T-helper 2 cell treated with Interferon-gamma antibody and Interleukin-4, amounts not matched to agents 100 ng/mL and 5 ng/mL, for 36 hours (primary cell): Measurements from ENCODE around the gene STK24. TPM values are rescaled to one million over a fixed set of nuclear protein-coding genes. Genes with fewer than 3 reads are reported as not detected.

Experiments used
- intact Hi-C: fragments of 100-400 bp; cut with micrococcal nuclease; formaldehyde crosslinking; loops from one replicate; pipeline ENCODE4 v1.15.1; 2023
- total RNA-seq: library from RNA; stranded (reverse); gene quantifications from 2 replicates; pipeline ENCODE4 v1.2.3, GENCODE V29; 2022

The STK24 gene
- total RNA-seq, 1 donor from 2014 or later = 139 TPM

DNA sequence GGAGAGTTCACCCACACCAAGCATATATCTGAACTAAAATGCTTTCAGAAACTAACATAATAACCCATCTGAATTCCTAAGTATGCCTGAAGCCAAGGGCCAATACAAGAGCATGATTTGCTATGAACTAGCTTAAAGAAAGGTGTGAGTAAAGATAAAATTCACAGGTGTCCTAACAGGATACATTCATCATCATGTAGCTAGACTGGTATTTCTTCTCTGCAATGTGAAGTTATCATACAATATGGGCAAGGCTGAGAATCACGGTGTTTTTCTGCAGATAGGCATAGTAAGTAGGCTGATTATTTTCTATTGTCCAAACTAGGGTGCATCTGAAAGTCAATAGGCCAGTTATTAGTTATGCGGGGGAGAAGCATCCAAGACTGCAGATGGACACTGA lies 63.1 kb downstream of the STK24 start:
- intact Hi-C loops = no loop called here

DNA sequence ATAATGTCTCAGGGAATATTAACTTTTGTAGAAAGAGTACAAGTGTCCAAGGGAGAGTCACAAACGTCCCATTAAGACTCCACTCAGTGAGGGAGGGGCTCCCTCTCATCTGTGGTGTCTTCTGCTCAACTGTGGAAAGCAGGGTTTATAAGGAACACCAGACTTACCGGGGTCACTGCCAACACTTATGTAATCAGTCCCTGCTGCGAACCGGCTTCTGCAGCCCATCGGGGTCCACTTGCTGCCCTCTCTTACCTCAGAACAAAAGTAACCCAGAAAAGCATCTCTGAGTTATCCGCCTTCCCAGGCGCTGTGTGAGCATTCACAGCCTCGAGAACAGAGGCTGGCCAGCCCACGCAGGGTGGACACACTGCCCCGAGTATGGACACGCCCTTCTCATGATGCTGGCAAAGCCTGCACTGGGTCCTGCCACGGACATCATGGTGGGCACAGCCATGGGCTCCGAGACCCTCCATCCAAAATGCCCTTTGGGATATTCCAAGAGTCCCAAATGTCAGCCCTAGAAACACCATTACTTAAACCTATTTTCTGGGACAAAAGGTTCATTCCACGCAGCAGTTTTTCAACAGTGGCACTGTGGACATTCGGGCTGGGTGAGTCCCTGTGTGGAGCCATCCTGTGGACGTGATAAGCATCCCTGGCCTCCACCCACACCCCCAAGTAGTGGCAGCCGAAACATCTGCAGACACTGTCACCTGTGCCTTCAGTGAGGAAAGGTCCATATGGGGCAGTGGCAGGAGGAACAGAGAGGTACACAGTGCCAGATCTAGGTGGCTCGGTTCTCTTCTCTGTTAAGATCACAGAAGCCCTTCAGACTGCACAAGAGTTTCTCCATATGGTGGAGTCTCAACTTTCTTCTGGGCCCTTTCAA lies 63.9 kb downstream of the STK24 start:
- intact Hi-C loops = no loop called here

DNA sequence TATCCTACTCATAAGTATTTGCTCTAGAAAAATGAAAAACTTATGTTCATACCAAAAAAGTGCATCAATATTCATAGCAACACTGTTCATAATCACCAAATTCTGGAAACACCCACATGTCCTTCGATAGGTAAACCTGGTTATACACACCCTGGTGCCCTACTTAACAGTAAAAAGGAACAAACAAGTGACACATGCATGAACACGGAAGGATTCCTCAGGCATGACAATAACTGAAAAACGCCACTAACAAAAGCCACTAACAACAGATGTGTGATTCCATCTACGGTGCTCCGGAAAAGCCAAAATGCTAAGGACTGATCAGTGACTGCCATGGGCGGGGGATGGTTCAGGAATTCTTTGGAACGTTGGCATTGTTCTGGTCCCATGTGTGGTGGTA lies 65.5 kb downstream of the STK24 start:
- intact Hi-C loops = no loop called here

DNA sequence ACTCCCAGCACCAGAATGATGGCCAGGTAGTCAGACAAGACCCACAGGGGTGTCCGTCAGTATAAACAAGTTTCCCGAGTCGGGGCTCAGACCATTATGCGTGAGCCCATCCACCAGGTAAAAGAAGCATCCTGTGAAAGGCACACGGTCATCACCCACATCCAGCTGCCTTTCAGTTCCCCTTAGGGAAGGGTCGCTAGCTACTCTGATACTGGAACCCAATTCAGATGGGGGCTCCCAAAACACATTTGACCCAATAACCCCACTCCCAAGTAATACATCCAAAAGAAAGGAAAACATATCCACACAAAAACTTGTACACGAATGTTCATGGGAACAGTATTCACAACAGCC lies 66.8 kb downstream of the STK24 start:
- intact Hi-C loops = no loop called here

DNA sequence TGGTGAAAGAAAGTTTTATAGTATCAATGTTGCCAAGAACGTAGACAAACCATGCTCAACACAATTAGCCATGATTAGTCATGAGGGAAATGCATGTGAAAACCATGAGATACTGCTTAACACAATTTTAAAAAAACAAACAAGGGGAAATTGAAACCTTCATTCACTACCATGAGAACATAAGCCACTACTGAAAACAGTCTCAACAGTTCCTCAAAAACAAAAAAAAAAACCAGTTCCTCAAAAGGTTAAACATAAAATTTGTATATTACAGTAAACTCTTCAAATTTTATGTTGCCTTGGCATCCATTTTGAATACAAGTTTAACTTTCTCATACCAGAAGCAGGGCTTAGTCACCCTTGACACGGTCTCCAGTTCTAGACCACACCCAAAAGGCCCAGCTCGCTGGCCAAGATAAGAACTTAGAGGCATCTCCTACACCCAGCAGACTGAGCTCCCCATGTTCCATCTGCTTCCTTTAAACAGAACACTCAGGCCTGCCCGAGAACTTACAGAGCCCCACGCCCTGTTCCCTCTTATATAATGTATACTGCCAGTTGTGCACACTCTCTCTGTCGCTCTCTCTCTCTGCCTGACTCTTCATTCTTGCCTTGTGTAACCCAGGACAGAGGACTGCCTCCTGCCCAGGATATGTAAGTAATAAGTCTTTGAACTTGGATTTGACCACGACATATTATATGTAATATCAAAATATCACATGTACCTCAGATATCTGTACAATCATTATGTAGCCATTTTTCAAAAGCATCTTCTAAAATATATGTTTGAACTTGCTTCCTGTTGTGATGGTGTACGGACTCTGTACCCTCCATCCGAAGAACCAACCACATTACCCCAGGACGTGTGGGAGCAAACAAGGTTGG lies 67.4 kb downstream of the STK24 start:
- intact Hi-C loops = loop anchor here (1.0 to 2.0 kb wide), 2 partner anchors 33 to 67 kb away; partner anchors contain the start of gene STK24

DNA sequence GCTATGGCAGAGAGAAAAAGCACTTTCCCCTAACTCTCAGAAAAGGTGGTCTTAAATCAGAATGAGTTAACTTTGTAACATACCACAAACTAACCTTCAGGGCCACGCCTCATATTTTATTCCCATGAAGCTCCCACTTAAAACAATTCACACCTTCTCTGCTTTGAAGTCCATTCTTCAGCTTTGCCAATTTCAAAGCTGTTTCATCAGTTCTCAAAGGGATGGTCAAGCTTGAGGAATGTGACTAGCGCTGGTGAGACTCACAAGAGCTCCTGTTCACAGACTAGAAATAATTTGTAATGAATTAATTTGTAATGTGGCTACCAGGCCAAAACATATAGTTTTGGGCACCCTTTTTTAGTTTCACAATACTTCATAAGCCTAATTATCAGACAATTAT lies 68.2 kb downstream of the STK24 start:
- intact Hi-C loops = loop anchor here (1.0 to 2.0 kb wide), 2 partner anchors 32 to 68 kb away; partner anchors contain the start of gene STK24

DNA sequence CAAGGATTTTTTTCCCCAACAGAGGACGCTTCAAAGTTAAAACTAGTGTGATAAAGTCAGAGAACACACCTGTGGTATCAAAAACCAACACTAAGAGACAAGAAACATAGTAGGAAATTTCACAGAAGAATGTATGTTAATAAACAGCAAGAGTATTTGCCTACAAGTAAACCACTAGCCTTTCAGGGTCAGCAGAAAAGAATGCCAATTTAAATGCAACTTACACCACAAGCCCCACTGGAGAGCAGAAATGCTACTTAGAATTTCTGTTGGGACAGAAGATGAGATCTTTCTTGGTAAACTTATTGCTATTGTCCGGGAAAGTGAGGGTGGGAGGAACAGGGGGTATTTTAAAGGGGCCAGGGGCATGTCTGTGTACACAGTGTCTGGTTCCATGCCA lies 68.6 kb downstream of the STK24 start:
- intact Hi-C loops = loop anchor here (2.0 kb wide), 1 partner anchor 69 kb away; the partner anchor contains the start of gene STK24

DNA sequence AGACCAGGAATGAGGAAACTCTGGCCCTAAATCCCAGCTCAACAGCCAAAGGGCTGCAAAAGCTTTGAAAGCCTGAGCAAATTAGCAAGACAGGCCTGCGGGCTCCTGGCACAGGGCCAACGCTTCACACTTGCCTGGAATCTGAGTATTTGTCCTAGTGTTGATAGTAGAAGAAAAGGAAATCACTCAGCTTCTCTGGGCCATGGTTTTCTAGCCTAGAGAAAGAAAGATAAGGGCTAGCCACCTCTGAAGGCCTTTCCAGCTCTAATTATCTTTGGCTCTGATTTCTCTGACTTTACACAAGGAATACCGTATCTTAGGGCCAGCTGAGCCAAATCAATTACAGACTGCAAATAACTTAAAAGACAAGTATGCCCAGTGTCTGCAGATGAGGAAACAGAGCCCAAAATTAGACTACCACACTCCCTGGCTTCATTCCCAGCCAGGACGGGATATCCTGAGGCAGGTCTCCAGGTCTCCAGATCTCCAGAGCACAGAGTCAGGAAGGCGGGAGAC lies 69.6 kb downstream of the STK24 start:
- intact Hi-C loops = no loop called here

DNA sequence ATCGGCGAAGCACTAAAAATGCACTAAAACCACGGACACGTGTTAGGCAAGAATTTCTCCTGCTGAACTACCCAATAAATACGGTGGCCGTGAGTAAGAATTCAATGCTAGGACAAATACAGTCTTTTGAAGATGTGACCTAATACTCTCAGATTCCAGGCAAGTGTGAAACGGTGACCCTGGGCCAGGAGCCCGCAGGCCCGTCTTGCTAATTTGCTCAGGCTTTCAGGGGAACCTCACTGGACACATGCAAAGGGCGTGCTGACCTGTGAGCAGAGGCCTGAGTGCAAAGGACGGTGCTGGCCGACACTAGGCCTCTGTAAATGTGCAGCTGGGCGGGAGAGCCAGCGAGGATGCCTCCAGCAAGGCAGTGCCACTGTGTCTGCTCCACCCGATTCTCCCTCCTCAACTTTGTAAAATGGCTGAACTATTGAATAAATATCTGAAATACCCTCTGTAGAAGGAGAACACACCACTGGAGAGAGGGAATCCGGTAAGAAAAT lies 70.1 kb downstream of the STK24 start:
- intact Hi-C loops = no loop called here

DNA sequence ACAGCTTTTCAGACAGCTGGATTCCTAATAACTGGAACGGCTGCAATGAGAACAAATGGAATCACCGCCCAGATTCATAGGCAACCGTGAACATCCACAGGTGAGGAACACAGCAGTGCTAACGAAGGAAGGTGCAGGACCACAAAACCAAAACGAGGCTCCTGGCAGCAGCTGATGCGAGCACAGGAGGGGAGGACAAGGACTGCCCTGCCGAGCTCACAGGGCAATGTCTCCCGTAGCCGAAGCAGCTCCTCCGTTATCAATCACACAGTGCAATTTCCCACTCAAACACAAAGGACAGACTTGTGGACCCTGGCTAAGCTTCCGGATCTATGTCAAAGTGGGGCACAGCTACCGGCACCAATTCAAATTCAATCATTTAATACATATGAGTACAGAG lies 70.6 kb downstream of the STK24 start:
- intact Hi-C loops = no loop called here

DNA sequence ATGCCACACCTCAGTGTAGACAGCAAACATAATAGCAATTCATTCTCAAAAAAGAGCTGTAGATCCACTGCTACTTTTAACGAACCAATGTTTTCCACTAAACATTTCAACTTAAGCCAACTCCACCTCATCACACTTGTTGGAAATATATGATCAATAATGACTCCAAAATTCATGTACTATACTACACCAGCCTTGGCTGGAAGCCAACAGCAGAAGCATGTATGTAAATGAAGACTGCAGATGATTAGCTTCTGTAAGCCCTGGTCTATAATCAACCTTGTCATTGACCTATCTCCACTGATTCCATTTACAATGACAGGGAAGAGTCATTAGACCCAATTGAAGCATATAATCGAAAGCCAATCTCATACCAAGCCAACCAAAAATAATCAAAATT lies 71.7 kb downstream of the STK24 start:
- intact Hi-C loops = no loop called here

DNA sequence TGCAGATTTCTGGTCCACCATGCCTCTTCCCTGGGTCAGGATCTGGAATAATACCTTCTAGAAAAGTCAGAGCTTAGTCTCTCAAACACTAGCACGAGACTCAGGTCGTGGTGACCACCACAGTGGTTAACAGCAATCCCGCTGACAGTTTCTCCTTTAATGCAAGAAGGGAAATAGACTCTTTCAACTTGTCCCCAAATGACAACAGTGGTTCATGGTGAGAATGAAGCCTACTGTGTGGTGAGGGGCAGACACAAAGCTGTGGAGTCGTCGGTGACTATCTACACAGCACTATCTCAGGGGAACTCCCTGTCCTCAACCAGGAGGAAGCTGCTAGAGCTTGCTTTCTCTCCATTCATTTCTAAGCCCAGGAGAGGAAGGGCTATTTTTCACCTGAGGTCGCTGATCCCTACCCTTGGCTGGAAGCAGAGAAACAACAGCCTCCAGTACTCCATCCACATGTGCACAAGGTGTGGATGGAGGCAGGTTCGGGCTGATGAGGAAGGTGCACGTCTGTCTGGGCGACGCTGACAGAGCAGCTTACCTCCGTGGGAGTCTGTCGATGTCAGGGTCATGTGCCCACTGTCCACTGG lies 72.4 kb downstream of the STK24 start:
- intact Hi-C loops = no loop called here

DNA sequence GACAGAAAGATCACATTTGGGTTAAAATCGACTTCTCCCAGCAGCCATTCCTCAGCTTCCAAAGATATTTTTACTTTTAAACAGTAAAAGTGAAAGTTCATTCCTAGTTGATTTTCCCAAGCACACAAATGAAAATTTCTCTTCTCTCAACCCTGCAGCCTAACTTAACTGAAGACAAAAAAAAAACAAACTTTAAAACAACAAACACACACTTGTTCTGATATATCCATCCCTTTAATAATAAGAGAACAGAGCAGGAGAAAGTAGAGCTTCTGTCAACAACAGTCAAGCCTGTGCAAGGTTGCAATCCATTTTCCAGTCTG lies 72.9 kb downstream of the STK24 start:
- intact Hi-C loops = no loop called here

DNA sequence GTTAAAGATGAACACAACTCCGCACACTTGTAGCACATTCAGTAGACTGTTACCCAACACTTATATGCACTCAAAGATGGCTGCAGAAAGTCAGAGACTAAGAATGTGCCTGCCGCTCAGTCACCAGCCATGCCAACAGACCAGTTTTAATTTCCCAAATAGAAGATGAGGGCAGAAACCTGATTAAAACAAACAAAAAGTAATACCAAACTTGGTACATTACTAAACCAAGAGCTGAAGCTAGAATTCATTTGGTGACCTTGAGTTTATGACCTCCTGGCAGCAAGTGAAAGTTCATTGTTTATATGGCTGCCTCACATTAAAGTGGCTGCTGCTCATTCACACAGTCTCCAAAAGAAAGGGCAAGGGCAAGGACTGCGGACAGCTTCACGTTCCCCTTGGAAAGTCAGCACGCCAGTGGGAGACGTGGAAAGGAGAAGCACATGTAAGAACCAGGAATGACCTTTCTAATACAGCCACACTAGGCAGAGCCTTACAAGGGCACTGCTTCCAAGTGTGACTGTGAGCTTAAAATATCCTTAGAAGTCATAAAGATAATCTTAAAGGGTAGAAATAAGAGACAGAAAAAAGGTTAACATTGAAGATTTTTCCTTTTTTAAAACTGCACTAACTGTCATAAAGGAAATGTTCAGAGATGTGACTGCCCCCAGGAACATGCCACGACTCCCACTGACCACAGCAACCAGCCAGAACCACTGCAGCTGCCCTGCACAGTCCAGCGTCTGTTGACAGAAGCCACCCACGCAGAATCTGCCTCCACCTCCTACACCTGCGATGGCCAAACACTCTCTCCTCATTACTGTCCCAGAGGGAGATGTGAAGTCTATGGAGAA lies 73.5 kb downstream of the STK24 start:
- intact Hi-C loops = no loop called here

DNA sequence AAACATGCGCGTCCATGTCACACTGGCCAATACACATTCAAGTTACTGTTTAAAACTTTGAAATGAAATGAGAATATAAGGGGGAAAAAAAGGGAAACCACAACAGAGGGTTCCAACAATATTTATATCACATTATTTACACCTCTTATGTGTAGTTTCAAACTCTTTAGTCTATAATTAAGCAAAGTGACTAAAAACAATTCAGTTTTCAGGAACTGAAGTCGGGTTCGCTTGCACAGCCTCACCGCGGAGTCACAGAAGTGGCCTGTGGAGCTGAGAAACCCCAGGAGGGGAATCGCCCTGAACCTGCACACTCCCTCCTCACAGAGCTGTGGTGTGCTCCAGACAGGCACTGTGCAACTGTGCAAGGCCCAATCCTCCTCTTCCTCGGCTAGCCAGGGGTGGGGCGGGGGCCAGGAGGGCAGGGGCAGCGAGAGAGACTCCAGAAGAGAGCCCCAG lies 75.9 kb downstream of the STK24 start:
- intact Hi-C loops = no loop called here

DNA sequence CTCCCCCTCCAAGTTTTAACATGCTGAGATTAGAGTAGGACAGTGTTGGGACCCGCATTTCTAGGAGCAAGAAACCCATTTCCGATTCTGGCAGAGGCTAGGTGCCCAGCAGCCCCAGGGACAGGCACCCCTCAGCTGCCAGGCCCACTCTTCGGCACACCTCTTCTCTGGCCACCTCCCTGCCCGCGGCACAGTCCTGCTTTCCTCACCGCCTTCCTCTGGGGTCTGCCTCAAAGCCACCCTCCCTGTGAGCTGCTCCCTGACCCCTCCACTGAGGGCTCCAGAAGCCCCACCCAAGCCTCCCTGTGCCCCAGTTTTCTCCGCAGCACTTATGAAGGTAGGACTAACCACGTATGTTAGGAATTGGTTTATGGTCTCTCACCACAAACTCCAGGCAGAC lies 79.9 kb downstream of the STK24 start:
- intact Hi-C loops = no loop called here

DNA sequence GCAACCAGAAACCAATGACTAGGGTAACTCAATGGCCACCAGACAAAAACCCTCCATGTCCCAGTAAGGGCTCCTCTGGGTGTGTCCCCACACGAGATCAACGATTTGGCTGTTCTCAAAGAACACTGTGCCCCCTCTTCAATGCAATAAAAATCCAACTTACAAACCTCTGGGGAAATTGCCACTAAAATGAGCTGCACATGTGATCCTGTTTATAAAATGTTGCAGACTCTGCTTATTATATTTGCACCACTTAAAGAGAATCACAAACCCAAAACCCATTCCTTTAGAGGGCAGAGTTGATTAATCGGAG lies 80.5 kb downstream of the STK24 start:
- intact Hi-C loops = no loop called here

DNA sequence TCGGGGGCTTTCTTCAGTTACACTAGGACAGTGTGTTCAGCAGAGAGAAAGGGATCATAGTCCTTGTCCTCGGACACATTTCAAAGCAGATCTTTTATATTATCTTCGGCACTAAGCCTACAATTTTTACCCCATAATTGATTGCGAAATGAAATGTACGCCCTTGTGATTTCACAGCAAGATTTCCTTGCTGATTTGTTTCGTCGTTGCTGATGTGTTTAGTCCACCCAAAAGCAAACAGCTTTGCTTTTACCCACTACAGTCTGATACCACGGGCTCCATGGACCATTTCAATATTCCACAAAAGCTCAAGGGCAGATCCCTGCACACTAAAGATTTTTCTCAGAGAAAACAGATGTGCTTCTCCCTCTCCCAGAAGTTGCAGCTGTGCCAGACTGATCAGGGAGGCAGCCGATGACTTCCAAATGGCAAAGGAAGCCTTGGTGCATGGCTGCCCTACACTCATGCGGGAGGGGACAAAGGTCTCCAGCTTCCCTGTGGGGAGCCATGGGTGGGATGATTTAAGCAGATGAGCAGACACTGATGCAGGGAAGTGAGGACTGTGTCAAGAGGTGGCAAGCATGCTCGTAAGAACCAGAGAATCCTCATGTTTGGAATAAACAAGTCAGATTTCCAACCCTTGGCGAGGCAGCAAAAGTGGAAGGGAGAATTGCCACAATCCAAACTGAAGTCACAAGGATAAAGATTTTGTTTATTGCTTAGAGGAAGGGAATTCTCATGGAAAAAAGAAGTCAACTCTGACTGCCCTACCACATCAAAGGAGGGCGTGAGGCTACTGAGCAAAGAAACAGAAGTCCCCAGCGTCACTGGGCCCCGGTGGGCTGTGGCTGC lies 81.1 kb downstream of the STK24 start:
- intact Hi-C loops = no loop called here

DNA sequence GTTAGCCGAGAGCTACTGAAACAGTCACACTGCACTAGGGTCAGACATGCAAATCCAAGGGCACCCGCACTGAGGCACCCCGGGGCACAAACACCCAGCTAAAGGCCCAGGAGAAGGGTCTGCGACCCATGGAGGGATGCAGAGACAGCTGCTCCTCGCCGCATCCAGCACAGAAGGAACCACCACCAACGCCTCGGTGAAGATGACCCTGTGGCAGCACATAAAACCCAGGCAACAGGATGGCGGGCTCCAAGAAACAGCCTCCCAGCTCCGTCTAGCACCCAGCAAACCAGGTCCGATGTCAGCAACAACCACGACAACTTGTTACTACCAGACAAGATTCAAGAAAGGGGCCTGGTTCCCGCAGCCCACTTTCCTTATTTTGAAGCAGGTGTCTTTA lies 82.1 kb downstream of the STK24 start:
- intact Hi-C loops = no loop called here
